GM12878 (cell line): ENCODE results near the gene OMD. TPM values are rescaled to one million over a fixed set of nuclear protein-coding genes. Genes with fewer than 3 reads are reported as not detected.

Experiments used
- ATAC-seq: fragments of 200-7000 bp; cut with Tn5 transposase; 3 replicates; pipeline ENCODE4 v1.9.1; 2020; ENCODE audit warnings: mild to moderate bottlenecking, moderate library complexity
- BruUV-seq: library from RNA; stranded (reverse); fragments of 400-500 nt; replicated peaks from 2 replicates; lab custom pipeline; 2021; lab: Mats Ljungman, UMichigan
- CTCF ChIA-PET: fragments of 300-600 bp; sonication (Branson Sonifier 250); formaldehyde crosslinking; extraction: SDS; loops from one replicate; lab custom pipeline; 2021; ENCODE audit warnings: inconsistent platforms; lab: Yijun Ruan, JAX
- POLR2A ChIA-PET: fragments of 350-600 bp; formaldehyde crosslinking; extraction: SDS; loops from one replicate; lab custom pipeline; 2021; ENCODE audit warnings: inconsistent platforms; lab: Charles Lee
- RAD21 ChIA-PET: fragments of 300-600 bp; sonication (Branson Sonifier 250); formaldehyde crosslinking; loops from one replicate; lab custom pipeline; 2023; ENCODE audit warnings: antibody characterized with exemption; ENCODE audit not compliant: unreplicated experiment; lab: Charles Lee
- SMC1A ChIA-PET: fragments of 300-600 bp; sonication (Branson Sonifier 250); formaldehyde crosslinking; loops from one replicate; lab custom pipeline; 2023; ENCODE audit not compliant: unreplicated experiment, uncharacterized antibody; lab: Charles Lee
- DNase-seq: peaks from one replicate; pipeline ENCODE4 v3.0.0-alpha.2; 2011; ENCODE audit warnings: low read depth, low spot score
- FAIRE-seq: peaks from 3 replicates; lab custom pipeline; 2011; peaks lifted over from hg19 to GRCh38; lab: Jason Lieb, UNC
- H2AFZ ChIP-seq: 2 replicates; pipeline ENCODE4 v1.6.0; 2011; ENCODE audit warnings: low read depth, low read length, control low read depth; ENCODE audit not compliant: control insufficient read depth
- H3K27ac ChIP-seq: 2 replicates; pipeline ENCODE4 v1.5.1; 2011; ENCODE audit warnings: control low read depth; ENCODE audit not compliant: control insufficient read depth, insufficient read depth
- H3K27me3 ChIP-seq, 2 experiments: replicated peaks in 1 of 2; 2 replicates each; pipeline versions ENCODE4 v1.6.0 to v1.6.1; 2011; ENCODE audit warnings: low read length in 1 of 2; ENCODE audit not compliant: control insufficient read depth in 2 of 2, insufficient read depth in 2 of 2
- H3K36me3 ChIP-seq, 2 experiments: 2 replicates each; pipeline ENCODE4 v1.5.1; 2011; ENCODE audit warnings: low read length in 1 of 2; ENCODE audit not compliant: control insufficient read depth in 2 of 2, insufficient read depth in 2 of 2
- H3K4me1 ChIP-seq: 2 replicates; pipeline ENCODE4 v1.6.1; 2011; ENCODE audit warnings: mild to moderate bottlenecking, low read length, moderate library complexity, mixed read lengths; ENCODE audit not compliant: control insufficient read depth, insufficient read depth
- H3K4me2 ChIP-seq: 2 replicates; pipeline ENCODE4 v1.6.0; 2011; ENCODE audit warnings: control low read depth; ENCODE audit not compliant: control insufficient read depth, insufficient read depth
- H3K4me3 ChIP-seq: fragments of 200-600 bp; sonication (generic); 2 replicates; pipeline ENCODE4 v1.5.1; 2016
- H3K79me2 ChIP-seq: 2 replicates; pipeline ENCODE4 v1.6.0; 2011; ENCODE audit warnings: low read length; ENCODE audit not compliant: control insufficient read depth, insufficient read depth
- H3K9ac ChIP-seq: 2 replicates; pipeline ENCODE4 v1.8.0; 2011; ENCODE audit warnings: low read length, control low read depth, mixed read lengths; ENCODE audit not compliant: control insufficient read depth, insufficient read depth
- H3K9me3 ChIP-seq: replicated peaks from 3 replicates; pipeline ENCODE4 v1.5.1; 2011; ENCODE audit warnings: mild to moderate bottlenecking, low read length; ENCODE audit not compliant: control insufficient read depth, insufficient read depth
- H4K20me1 ChIP-seq: 2 replicates; pipeline ENCODE4 v1.6.0; 2011; ENCODE audit not compliant: control insufficient read depth, insufficient read depth
- EGR1 ChIP-seq, 2 experiments: IDR thresholded peaks; 1 replicate in 1 of 2; 2 replicates in 1 of 2; pipeline ENCODE4 v1.6.1; 2011 to 2012; ENCODE audit warnings: low read depth in 2 of 2, low read length in 2 of 2, borderline replicate concordance in 1 of 2, mild to moderate bottlenecking in 1 of 2, moderate library complexity in 1 of 2
- EP300 ChIP-seq, 2 experiments: fragments of 150-350 bp in 1 of 2; IDR thresholded peaks; 2 replicates each; pipeline ENCODE4 v1.6.1; 2011 to 2012; ENCODE audit warnings: low read depth in 2 of 2, low read length in 2 of 2, borderline replicate concordance in 1 of 2, improper control_type of control experiment in 1 of 2, inconsistent platforms in 1 of 2; ENCODE audit not compliant: control insufficient read depth in 1 of 2
- JUND ChIP-seq: IDR thresholded peaks from 2 replicates; pipeline ENCODE4 v1.6.1; 2012; ENCODE audit warnings: low read depth, mild to moderate bottlenecking, low read length, improper control_type of control experiment, moderate library complexity
- ZNF217 ChIP-seq: fragments of 450-650 bp; IDR thresholded peaks from 2 replicates; pipeline ENCODE4 v1.6.1; 2017; ENCODE audit warnings: antibody characterized with exemption, mild to moderate bottlenecking
- WGBS: methylation state at CpG from one replicate; pipeline ENCODE4 v1.1.6; 2016; ENCODE audit warnings: low lambda C conversion rate; ENCODE audit not compliant: insufficient replicate concordance, insufficient coverage; ENCODE audit errors: missing lambda C conversion rate; 5-methylcytosine and 5-hydroxymethylcytosine counted together
- in situ Hi-C: fragments of 300-500 bp; cut with MboI; formaldehyde crosslinking; loops from 9 replicates; pipeline ENCODE4 v1.14.3; 2018; ENCODE audit warnings: mixed read lengths
- intact Hi-C: fragments of 100-400 bp; cut with micrococcal nuclease; formaldehyde crosslinking; loops from one replicate; pipeline ENCODE4 v1.14.2; 2022; ENCODE audit not compliant: unreplicated experiment
- polyA plus RNA-seq, 11 experiments: library from polyadenylated mRNA; depleted of rRNA in 4 of 11; unstranded in 6 of 11; stranded (reverse) in 5 of 11; fragments of >200 nt; fragmentation: Nextera tagmentation in 4 of 11; fragmentation: Illumina TruSeq in 1 of 11; extraction: Ambion mirVana in 4 of 11; extraction: Trizol in 1 of 11; gene quantifications; 1 replicate in 1 of 11; 2 replicates in 10 of 11; pipeline versions ENCODE4 v1.2.1 to v1.2.3, GENCODE V29; 2011 to 2016; ENCODE audit warnings: inconsistent platforms in 2 of 11, missing spikeins in 2 of 11, low read depth in 1 of 11
- total RNA-seq, 4 experiments: library from RNA; depleted of rRNA in 3 of 4; stranded (reverse); fragments of >200 nt in 3 of 4; fragmentation: Illumina TruSeq in 1 of 4; extraction: Trizol in 1 of 4; gene quantifications; 2 replicates each; pipeline versions ENCODE4 v1.2.1 to v1.2.3, GENCODE V29; 2013 to 2021
- TF ChIP-seq, protein P1 (sequence below): fragments of 450-650 bp; IDR thresholded peaks from 2 replicates; pipeline ENCODE4 v1.6.1; 2017; ENCODE audit warnings: mild to moderate bottlenecking, moderate library complexity

The OMD gene
- total and polyA plus RNA-seq, 10 of the 15 experiments (the other 5 are each of a cell fraction or from before 2014, with no cell fraction given), result 0.08 to 0.70 (median 0.57) TPM; not detected in 7

DNA sequence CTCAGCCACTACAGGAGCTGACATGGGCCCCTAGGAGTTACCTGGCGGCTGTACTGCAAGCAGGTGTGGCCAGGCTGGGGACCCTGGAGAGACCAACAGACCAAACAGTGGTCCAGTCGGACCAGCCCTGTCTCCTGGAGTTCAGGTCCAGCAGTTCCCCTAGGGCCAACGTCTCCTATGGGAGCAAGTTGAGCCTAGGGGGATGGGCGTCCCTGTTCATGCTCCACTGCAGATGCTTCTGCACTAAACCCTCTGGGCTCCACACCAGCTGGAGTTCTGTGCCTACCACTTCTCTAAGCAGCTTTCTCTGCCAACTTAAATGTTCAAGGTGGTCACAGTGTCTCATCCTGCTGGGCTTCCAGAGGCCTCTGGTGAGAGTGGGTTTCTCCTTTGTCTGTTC lies 20.6 kb upstream of the OMD start:
- no peak for FAIRE-seq
- in situ Hi-C loops, result no loop called here
- Histone ChIP-seq H3K79me2 (no peaks in the 10 kb centered on the region), H2AFZ (no peak overlapping the region), H3K9me3 (no peaks in the 10 kb centered on the region), H3K4me2 (no peak overlapping the region), H3K36me3 (no peaks in the 10 kb centered on the region), H3K27me3 (no peaks in the 10 kb centered on the region), H4K20me1 (no peaks in the 10 kb centered on the region), H3K4me3 (no peak overlapping the region), H3K27ac (no peak overlapping the region), H3K9ac (no peak overlapping the region), H3K4me1 (no peaks in the 10 kb centered on the region)
- no peak for ATAC-seq
- ChIA-PET RAD21 (no interaction called here), SMC1A (no interaction called here), POLR2A (no interaction called here), CTCF (interaction anchor here (1.1 to 1.7 kb wide), 3 partner anchors 12 to 307 kb away, joined by 4 to 5 read pairs (median 5); no protein-coding TSS in a partner anchor)
- DNase-seq, result no peak
- intact Hi-C loops, result loop anchor here (10.0 kb wide), 1 partner anchor 120 kb away; the partner anchor contains the start of genes CENPP and NOL8
- WGBS, result 59% methylated on average over 4 of the region's 4 CpGs
- TF ChIP-seq JUND (no peak), EGR1 (IDR thresholded peaks at IDR 0.05; ENCODE audit: borderline replicate concordance in 1 of 2, low read depth in 2 of 2, low read length in 2 of 2) (no peak), ZNF217 (no peak), EP300 (IDR thresholded peaks at IDR 0.05; ENCODE audit: borderline replicate concordance in 1 of 2, control insufficient read depth in 1 of 2, low read depth in 2 of 2, low read length in 2 of 2) (no peak)
- TF ChIP-seq, protein P1, sequence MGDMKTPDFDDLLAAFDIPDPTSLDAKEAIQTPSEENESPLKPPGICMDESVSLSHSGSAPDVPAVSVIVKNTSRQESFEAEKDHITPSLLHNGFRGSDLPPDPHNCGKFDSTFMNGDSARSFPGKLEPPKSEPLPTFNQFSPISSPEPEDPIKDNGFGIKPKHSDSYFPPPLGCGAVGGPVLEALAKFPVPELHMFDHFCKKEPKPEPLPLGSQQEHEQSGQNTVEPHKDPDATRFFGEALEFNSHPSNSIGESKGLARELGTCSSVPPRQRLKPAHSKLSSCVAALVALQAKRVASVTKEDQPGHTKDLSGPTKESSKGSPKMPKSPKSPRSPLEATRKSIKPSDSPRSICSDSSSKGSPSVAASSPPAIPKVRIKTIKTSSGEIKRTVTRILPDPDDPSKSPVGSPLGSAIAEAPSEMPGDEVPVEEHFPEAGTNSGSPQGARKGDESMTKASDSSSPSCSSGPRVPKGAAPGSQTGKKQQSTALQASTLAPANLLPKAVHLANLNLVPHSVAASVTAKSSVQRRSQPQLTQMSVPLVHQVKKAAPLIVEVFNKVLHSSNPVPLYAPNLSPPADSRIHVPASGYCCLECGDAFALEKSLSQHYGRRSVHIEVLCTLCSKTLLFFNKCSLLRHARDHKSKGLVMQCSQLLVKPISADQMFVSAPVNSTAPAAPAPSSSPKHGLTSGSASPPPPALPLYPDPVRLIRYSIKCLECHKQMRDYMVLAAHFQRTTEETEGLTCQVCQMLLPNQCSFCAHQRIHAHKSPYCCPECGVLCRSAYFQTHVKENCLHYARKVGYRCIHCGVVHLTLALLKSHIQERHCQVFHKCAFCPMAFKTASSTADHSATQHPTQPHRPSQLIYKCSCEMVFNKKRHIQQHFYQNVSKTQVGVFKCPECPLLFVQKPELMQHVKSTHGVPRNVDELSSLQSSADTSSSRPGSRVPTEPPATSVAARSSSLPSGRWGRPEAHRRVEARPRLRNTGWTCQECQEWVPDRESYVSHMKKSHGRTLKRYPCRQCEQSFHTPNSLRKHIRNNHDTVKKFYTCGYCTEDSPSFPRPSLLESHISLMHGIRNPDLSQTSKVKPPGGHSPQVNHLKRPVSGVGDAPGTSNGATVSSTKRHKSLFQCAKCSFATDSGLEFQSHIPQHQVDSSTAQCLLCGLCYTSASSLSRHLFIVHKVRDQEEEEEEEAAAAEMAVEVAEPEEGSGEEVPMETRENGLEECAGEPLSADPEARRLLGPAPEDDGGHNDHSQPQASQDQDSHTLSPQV, result no peak
- BruUV-seq, result no TSS peak
